Common myeloid progenitor, CD34-positive (primary cell): ENCODE measurements around the gene EPHB1.

Source experiments
- CTCF ChIA-PET: fragments of 350-600 bp; sonication (Branson Sonifier 250); formaldehyde crosslinking; loops from one replicate; lab custom pipeline; 2021; ENCODE audit warnings: antibody characterized with exemption; lab: Charles Lee
- POLR2A ChIA-PET: fragments of 350-600 bp; sonication (Branson Sonifier 250); formaldehyde crosslinking; loops from one replicate; lab custom pipeline; 2021; ENCODE audit warnings: antibody characterized with exemption; lab: Charles Lee
- DNase-seq, 3 donors: peaks; one replicate each; pipeline versions ENCODE4 v3.0.0 to v3.0.0-alpha.2; 2013
- H3K27ac ChIP-seq, 2 experiments: 1 replicate in 1 of 2; 2 replicates in 1 of 2; pipeline ENCODE4 v1.7.0; 2013; ENCODE audit warnings: inconsistent platforms in 2 of 2, low read length in 2 of 2, mild to moderate bottlenecking in 2 of 2, low read depth in 1 of 2, moderate library complexity in 1 of 2; ENCODE audit not compliant: severe bottlenecking in 2 of 2, insufficient read depth in 1 of 2, poor library complexity in 1 of 2
- H3K27me3 ChIP-seq, 5 experiments: replicated peaks in 2 of 5; 1 replicate in 3 of 5; 2 replicates in 2 of 5; pipeline versions ENCODE4 v1.6.1 to v1.7.0; 2013; ENCODE audit warnings: low read length in 4 of 5, mild to moderate bottlenecking in 2 of 5, moderate library complexity in 2 of 5, inconsistent platforms in 1 of 5; ENCODE audit not compliant: insufficient read depth in 5 of 5, control insufficient read depth in 4 of 5
- H3K36me3 ChIP-seq, 4 experiments: 1 replicate in 2 of 4; 2 replicates in 2 of 4; pipeline versions ENCODE4 v1.6.1 to v1.7.0; 2013; ENCODE audit warnings: low read length in 3 of 4, control low read depth in 1 of 4, mild to moderate bottlenecking in 1 of 4; ENCODE audit not compliant: control insufficient read depth in 4 of 4, insufficient read depth in 4 of 4
- H3K4me1 ChIP-seq, 4 experiments: 1 replicate in 3 of 4; 2 replicates in 1 of 4; pipeline versions ENCODE4 v1.6.1 to v1.7.1; 2013; ENCODE audit warnings: low read length in 3 of 4, mild to moderate bottlenecking in 3 of 4, control low read depth in 1 of 4, inconsistent platforms in 1 of 4, moderate library complexity in 1 of 4; ENCODE audit not compliant: control insufficient read depth in 4 of 4, insufficient read depth in 4 of 4; ENCODE audit errors: control extremely low read depth in 1 of 4
- H3K4me3 ChIP-seq, 7 experiments: 1 replicate in 4 of 7; 2 replicates in 3 of 7; pipeline versions ENCODE4 v1.5.1 to v1.7.0; 2013; ENCODE audit warnings: mild to moderate bottlenecking in 7 of 7, low read length in 6 of 7, moderate library complexity in 6 of 7, inconsistent platforms in 2 of 7, low read depth in 2 of 7, control low read depth in 1 of 7; ENCODE audit not compliant: insufficient read depth in 4 of 7, control insufficient read depth in 1 of 7; ENCODE audit errors: extremely low read depth in 1 of 7
- H3K9me3 ChIP-seq, 5 experiments: 1 replicate in 4 of 5; 2 replicates in 1 of 5; pipeline versions ENCODE4 v1.6.1 to v1.7.1; 2013; ENCODE audit warnings: low read length in 4 of 5, mild to moderate bottlenecking in 2 of 5, inconsistent platforms in 1 of 5, low read depth in 1 of 5, moderate library complexity in 1 of 5; ENCODE audit not compliant: control insufficient read depth in 4 of 5, insufficient read depth in 2 of 5; ENCODE audit errors: control extremely low read depth in 1 of 5
- WGBS: methylation state at CpG from one replicate; pipeline ENCODE4 v1.1.5; 2013; ENCODE audit not compliant: insufficient coverage; 5-methylcytosine and 5-hydroxymethylcytosine counted together

EPHB1 gene

DNA sequence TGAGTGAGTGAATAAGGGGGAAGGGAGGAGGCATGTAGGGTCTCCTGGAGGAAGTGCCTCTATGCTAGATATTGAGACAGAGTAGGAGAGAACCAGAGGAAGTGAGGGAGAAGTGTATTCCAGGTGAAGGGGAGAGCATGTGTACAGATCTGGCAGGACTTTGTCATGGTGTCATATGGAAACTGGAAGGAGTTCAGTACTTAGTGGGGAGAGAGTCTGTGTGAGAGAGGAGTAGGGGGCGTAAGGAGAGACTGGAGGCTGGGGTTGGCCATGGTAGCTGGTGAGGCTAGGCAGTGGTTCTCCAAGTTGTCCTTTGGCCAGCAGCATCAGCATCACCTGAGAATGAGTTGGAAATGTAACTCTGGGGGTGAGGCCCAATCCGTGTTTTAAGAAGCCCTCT is 29.6 kb upstream of the EPHB1 start:
- CTCF ChIA-PET, result interaction anchor here (1.7 to 2.4 kb wide), 2 partner anchors 11 to 164 kb away, joined by 5 to 7 read pairs; no protein-coding TSS in a partner anchor
- POLR2A ChIA-PET, result no interaction called here

DNA sequence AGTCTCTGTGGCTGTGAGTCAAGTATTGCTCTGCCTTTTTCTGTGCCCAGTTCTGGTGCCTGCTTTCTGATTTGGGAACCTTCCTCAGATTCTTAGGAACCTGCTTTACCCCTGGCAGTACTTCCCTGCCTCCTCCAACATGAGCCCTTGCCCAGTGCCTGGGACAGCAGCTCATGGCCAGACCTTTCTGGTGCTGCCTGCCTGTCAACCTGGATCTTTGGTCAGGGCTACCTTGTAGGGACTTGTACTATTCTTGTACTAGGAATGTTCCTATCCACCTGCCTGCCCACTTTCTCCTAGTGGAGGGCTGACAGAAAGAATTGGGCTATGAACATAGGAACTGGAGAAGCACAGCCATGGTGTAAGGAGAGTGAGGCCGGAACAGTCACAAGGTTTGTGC is 28.8 kb upstream of the EPHB1 start:
- Histone ChIP-seq H3K27me3 (no peaks in the 10 kb centered on the region), H3K36me3 (no peaks in the 10 kb centered on the region), H3K9me3 (peaks cover 0 to 1% (median 0%) of the 10 kb centered on the region in 5 experiments), H3K4me1 (no peaks in the 10 kb centered on the region), H3K27ac (no peak overlapping the region), H3K4me3 (no peak overlapping the region)
- DNase-seq, result no peak
- WGBS, result 100% methylated on average over 1 of the region's 1 CpG
- ChIA-PET POLR2A (no interaction called here), CTCF (interaction anchor here (1.7 kb wide), 1 partner anchor 11 kb away, joined by 7 read pairs; no protein-coding TSS in a partner anchor)

More for the DNA sequence above, 29.6 kb upstream of the EPHB1 start:
- Histone ChIP-seq H3K27me3 (no peaks in the 10 kb centered on the region), H3K36me3 (no peaks in the 10 kb centered on the region), H3K27ac (no peak overlapping the region), H3K9me3 (no peaks in the 10 kb centered on the region), H3K4me3 (no peak overlapping the region), H3K4me1 (no peaks in the 10 kb centered on the region)
- DNase-seq, result no peak
- 97% methylated on average over 2 of the region's 2 CpGs for WGBS

DNA sequence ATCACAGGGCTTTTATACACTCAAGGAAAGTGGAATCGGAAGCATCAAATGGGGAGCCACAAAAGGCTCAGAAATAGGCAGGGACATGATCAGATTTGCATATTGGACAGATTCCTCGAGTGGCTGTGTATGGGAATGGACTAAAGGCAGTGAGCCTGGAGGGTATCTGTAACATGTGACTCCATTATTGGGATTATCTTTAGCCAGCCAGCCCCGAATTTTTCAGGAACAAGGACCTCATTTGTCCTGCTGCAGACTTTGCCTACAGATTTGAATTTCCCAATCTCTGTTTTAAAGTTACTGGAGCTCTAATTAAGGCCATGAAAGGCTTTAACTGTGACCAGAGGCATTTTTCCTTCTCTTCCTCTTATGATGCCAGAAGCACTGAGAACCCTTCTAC is 26.9 kb upstream of the EPHB1 start:
- H3K36me3 ChIP-seq, result no peaks in the 10 kb centered on the region
- no peak overlapping the region for H3K27ac ChIP-seq
- peaks cover 0 to 1% (median 0%) of the 10 kb centered on the region in 5 experiments for H3K9me3 ChIP-seq
- 100% methylated on average over 3 of the region's 3 CpGs for WGBS
- DNase-seq, result no peak
- no peaks in the 10 kb centered on the region for H3K27me3 ChIP-seq
- H3K4me3 ChIP-seq, result no peak overlapping the region
- CTCF ChIA-PET, result no interaction called here
- POLR2A ChIA-PET, result no interaction called here
- H3K4me1 ChIP-seq, result no peaks in the 10 kb centered on the region

DNA sequence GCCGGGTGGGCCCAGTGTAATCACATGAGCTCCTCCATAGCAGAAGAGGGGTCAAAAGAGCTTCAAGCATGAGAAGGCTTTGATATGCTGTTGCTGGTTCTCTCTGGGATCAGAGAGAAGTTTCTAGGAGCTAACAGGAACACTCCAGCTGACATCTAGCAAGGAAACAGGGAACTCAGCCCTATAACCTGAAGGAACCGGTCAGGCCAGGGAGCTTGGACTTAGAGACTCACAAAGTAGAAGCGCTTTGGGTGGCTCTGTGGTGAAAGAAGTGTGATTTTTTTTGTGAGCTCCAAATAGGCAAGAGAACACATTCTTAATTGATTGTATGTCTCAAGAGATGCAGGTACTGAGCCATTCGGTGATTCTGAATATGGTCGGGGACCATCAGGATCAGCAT is 26.2 kb upstream of the EPHB1 start:
- 100% methylated on average over 4 of the region's 5 CpGs for WGBS
- no peak overlapping the region for H3K27ac ChIP-seq
- H3K27me3 ChIP-seq, result no peaks in the 10 kb centered on the region
- H3K4me3 ChIP-seq, result no peak overlapping the region
- ChIA-PET CTCF (no interaction called here), POLR2A (no interaction called here)
- DNase-seq, result no peak
- peaks cover 0 to 1% (median 0%) of the 10 kb centered on the region in 5 experiments for H3K9me3 ChIP-seq
- no peaks in the 10 kb centered on the region for H3K36me3 ChIP-seq
- H3K4me1 ChIP-seq, result no peaks in the 10 kb centered on the region

DNA sequence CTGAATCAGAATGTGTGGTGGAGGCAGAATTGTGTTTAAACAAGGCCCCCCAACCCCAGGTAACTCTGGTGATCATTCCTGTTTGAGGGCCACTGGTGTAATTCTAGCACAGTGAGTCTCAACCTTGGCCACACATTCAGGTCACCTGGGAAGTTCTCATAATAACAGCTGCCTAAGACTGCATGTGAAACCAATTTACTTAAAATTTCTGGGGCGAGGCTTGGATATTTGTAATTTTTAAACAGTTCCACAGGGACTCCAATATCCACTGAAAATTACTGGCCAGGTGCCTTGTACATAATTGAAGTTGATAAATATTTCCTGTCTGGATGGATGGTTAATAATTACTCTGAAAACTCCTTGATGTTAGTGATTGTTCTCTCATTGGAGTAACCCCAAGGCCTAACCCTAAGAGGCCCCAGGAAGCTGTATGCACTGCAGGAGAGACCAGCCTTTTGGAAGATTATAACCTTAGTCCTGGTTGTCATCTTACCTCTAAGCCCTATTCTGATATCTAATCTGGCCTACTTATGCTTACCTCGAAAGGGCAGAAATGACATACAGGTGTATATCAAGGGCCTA is 25.7 kb upstream of the EPHB1 start:
- CTCF ChIA-PET, result interaction anchor here (1.6 kb wide), 1 partner anchor 14 kb away, joined by 7 read pairs; no protein-coding TSS in a partner anchor
- Histone ChIP-seq H3K4me1 (no peaks in the 10 kb centered on the region), H3K27me3 (no peaks in the 10 kb centered on the region), H3K36me3 (no peaks in the 10 kb centered on the region), H3K27ac (no peak overlapping the region), H3K9me3 (peaks cover 0 to 1% (median 0%) of the 10 kb centered on the region in 5 experiments), H3K4me3 (no peak overlapping the region)
- 100% methylated on average over 2 of the region's 2 CpGs for WGBS
- DNase-seq, result no peak
- POLR2A ChIA-PET, result no interaction called here

DNA sequence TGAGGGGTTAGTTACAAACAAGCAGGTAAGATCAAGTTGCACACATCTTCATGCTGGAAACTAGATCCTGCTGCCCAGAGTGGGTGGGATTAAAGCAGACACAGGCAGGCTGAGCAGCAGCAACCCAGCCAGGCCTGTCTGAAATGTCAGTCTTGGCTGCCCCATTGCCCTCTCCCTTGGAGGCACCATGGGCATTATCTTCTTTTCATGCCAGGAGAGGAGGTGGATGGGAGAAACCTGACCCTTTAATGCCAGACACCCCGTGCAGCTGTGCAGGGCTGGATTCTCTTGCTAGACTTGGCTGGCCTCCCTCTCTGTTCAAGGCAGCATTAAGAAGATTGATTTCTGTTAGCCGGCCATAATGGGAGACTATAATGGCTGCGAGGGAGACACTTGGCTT is 23.0 kb upstream of the EPHB1 start:
- ChIA-PET POLR2A (no interaction called here), CTCF (no interaction called here)
- Histone ChIP-seq H3K4me1 (no peaks in the 10 kb centered on the region), H3K27ac (no peak overlapping the region), H3K4me3 (no peak overlapping the region), H3K36me3 (no peaks in the 10 kb centered on the region), H3K9me3 (peaks cover 0 to 1% (median 0%) of the 10 kb centered on the region in 5 experiments), H3K27me3 (no peaks in the 10 kb centered on the region)
- DNase-seq, result no peak
- 100% methylated on average over 1 of the region's 3 CpGs for WGBS

DNA sequence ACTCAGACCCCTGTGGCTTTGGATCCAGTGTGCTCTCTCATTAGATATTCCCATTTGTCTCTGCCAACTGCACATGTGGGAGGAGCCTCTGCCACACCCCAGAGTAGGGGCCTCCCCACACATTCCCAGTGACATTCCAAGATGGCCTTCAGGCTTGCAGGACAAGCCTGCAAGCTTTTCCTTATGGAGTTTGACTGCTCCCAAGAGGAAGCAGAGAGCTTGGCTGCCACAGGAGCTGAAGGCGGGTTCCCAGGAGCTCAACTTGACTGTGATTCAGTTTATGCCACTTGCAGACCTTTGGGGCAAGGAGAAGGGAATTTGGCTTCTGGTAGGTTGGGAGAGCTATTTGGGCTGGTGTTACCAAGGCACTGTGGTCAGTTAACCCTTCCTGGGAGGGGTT is 22.5 kb upstream of the EPHB1 start:
- ChIA-PET POLR2A (no interaction called here), CTCF (no interaction called here)
- H3K27me3 ChIP-seq, result no peaks in the 10 kb centered on the region
- H3K9me3 ChIP-seq, result peaks cover 0 to 1% (median 0%) of the 10 kb centered on the region in 5 experiments
- no peak overlapping the region for H3K27ac ChIP-seq
- 71% methylated on average over 1 of the region's 1 CpG for WGBS
- H3K4me1 ChIP-seq, result no peaks in the 10 kb centered on the region
- H3K36me3 ChIP-seq, result no peaks in the 10 kb centered on the region
- DNase-seq, result no peak
- H3K4me3 ChIP-seq, result no peak overlapping the region
